Camera-type eye (tissue), 1 donor: ENCODE data around the gene AKAP3. TPM values are rescaled to one million over a fixed set of nuclear protein-coding genes. Genes with fewer than 3 reads are reported as not detected.

Experiments
- total RNA-seq: library from RNA; depleted of rRNA; stranded (reverse); fragments of >200 nt; gene quantifications from one replicate; pipeline ENCODE4 v1.2.3, GENCODE V29; 2014

The AKAP3 gene
- 0.99 TPM for total RNA-seq

DNA sequence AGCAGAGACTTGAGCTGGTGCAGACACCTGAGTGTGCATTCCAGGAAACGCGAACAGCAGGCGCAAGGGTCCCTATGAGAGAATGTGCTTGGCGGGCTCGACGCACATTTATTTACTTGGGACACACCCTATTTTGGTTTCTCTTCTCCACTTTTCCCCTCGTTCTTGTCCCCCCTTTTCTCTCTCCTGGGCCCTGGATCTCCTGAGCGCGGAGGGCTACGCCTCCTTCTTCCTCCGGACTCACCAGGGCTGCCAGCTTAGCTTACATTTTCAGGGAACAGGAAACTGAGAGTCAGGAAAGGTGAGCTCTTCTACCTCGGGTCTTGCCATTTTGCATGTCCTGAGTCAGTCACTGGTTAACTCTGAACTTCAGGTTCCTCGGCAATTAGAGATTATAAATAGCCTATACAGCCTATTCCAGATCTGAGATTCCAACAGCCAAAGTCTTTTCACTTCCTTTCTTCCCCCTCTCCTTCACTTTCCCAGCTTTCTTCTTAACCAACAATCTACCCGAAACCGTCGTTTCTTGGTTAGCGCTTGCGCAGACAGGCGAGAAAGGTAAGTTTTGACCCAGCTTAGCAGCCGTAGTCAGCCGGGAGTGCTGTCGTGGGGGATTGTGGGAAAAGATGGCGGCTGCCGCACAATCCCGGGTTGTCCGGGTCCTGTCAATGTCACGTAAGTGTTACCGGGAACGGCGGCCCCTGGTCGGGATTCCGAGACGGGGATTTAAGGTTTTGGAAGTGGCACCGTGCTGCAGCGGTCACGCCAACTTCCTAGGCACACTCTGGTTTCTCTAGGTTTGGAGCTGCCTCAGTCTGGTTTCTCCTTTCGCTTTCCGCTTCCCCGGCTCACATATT lies at the start of gene AKAP3, which contains the start of gene NDUFA9:
AKAP3 (minus strand) TSS at position 551 of the 857 bp plus-strand sequence. CDS start 10,855 bp downstream, outside the sequence.
NDUFA9 (plus strand) TSS at position 614 of the 857 bp plus-strand sequence; CDS start at position 627, 13 bp downstream.

Other genes with a start within 250 kb of the AKAP3 start
- gene FGF6, start 203.2 kb downstream of the AKAP3 start, total RNA-seq = 1.8 TPM
- 21.4 TPM for gene RAD51AP1, start 110.2 kb downstream of the AKAP3 start, total RNA-seq
- 24.8 TPM for gene DYRK4, start 86.8 kb downstream of the AKAP3 start, total RNA-seq
- 63.7 TPM for gene NDUFA9, start 63 bp upstream of the AKAP3 start, total RNA-seq
- gene GALNT8, start 71.3 kb upstream of the AKAP3 start, total RNA-seq = 10.1 TPM